Aorta (tissue), 5 donors: ENCODE measurements around the gene GPR55. TPM values are rescaled to one million over a fixed set of nuclear protein-coding genes. Genes with fewer than 3 reads are reported as not detected.
A peak's percentile ranks its signal among the peaks of the same experiment; 100 is the strongest.

Source experiments
- ATAC-seq: fragments of 200-7000 bp; cut with Tn5 transposase; one replicate; pipeline ENCODE4 v1.9.1; 2022; ENCODE audit warnings: moderate library complexity; ENCODE audit not compliant: low FRiP score
- DNase-seq, 2 donors: peaks; one replicate each; pipeline ENCODE4 v3.0.0-alpha.2; 2020
- H3K27ac ChIP-seq, 2 donors: one replicate each; pipeline ENCODE4 v1.5.1; 2013; ENCODE audit warnings: low read length in 2 of 2, mild to moderate bottlenecking in 2 of 2, moderate library complexity in 2 of 2, control low read depth in 1 of 2, inconsistent platforms in 1 of 2, low read depth in 1 of 2
- H3K27me3 ChIP-seq, 2 donors: one replicate each; pipeline ENCODE4 v1.6.1; 2013; ENCODE audit warnings: control low read depth in 1 of 2, low read length in 1 of 2, mild to moderate bottlenecking in 1 of 2, moderate library complexity in 1 of 2; ENCODE audit not compliant: insufficient read depth in 2 of 2, control insufficient read depth in 1 of 2
- H3K36me3 ChIP-seq, 2 donors: one replicate each; pipeline ENCODE4 v1.6.1; 2013; ENCODE audit warnings: control low read depth in 1 of 2, low read length in 1 of 2, mild to moderate bottlenecking in 1 of 2; ENCODE audit not compliant: insufficient read depth in 2 of 2, control insufficient read depth in 1 of 2
- H3K4me1 ChIP-seq, 2 donors: one replicate each; pipeline ENCODE4 v1.6.1; 2013; ENCODE audit warnings: low read length in 2 of 2, control low read depth in 1 of 2, mild to moderate bottlenecking in 1 of 2, moderate library complexity in 1 of 2; ENCODE audit not compliant: insufficient read depth in 2 of 2, control insufficient read depth in 1 of 2
- H3K4me3 ChIP-seq, 2 donors: one replicate each; pipeline ENCODE4 v1.5.1; 2013; ENCODE audit warnings: low read length in 2 of 2, control low read depth in 1 of 2, mild to moderate bottlenecking in 1 of 2
- H3K9me3 ChIP-seq: one replicate; pipeline ENCODE4 v1.6.1; 2013; ENCODE audit warnings: mild to moderate bottlenecking, low read length; ENCODE audit not compliant: control insufficient read depth
- WGBS, 2 donors: extraction: QIAGEN DNeasy Blood & Tissue Kit; methylation state at CpG; one replicate each; pipeline ENCODE4 v1.1.7; 2013; 5-methylcytosine and 5-hydroxymethylcytosine counted together
- intact Hi-C, 2 donors: fragments of 100-400 bp; cut with DNase I; formaldehyde crosslinking; loops; one replicate each; pipeline versions ENCODE4 v1.14.2 to v1.15.0; 2022
- polyA plus RNA-seq, 2 donors: library from polyadenylated mRNA; stranded (reverse); fragments of 200-250 nt; gene quantifications; one replicate each; pipeline ENCODE4 v1.2.3, GENCODE V29; 2013
- total RNA-seq, 2 donors: library from RNA; stranded (reverse); fragmentation: NEBNext Ultra II Directional; extraction: Animal tissue kit (Norgen Biotek cat#: 25700); gene quantifications; one replicate each; pipeline ENCODE4 v1.2.1, GENCODE V29; 2021
- donor health status: healthy with polysubstance abuse.
- donor health status: Bipolar disorder and iron deficiency.
- donor health status: DM: no; HTN: no; CAD: no.
- donor health status: DM: no; HTN: no; CAD: no.
- donor health status: DM: yes; HTN: yes; CAD: no.

The GPR55 gene
- total and polyA plus RNA-seq, 4 donors, result 0.18 TPM; not detected in 3

- intact Hi-C loops, result no loop called here
- H3K9me3 ChIP-seq, result no peaks in the 10 kb centered on the region
- H3K4me3 ChIP-seq, result no peak overlapping the region
- WGBS, 2 donors, result 74 to 82% methylated on average over 9 of the region's 9 CpGs
- no peaks in the 10 kb centered on the region for H3K27me3 ChIP-seq
- H3K4me1 ChIP-seq, result no peaks in the 10 kb centered on the region
- H3K36me3 ChIP-seq, result no peaks in the 10 kb centered on the region
- H3K27ac ChIP-seq, result no peak overlapping the region
- DNase-seq (peak in 1 of 2 donors; percentile 55), ATAC-seq (peak; percentile 28)
Observed at GRCh38 chr2:230925443-230925878, 419 bp upstream of the GPR55 start.

DNA sequence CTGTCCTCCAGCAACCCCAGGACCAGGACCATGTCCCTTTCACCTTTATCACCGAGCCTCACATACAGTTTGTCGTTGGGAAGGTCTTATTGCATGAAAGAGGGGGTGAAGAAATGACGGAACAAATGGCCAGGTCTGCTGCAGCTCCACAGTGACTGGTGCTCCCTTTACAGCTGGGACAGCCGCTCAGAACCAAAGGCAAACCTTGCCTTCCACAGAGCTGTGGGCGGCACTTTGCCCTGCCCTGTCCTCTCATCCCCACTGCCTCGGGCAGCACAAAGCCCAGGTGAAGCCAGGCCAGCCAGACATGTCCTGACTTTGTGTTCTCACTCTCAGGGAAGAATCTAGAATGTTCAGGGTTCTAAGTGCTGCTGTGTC, 961 bp downstream of the GPR55 start:
- no peaks in the 10 kb centered on the region for H3K27me3 ChIP-seq
- no peaks in the 10 kb centered on the region for H3K36me3 ChIP-seq
- H3K27ac ChIP-seq, result no peak overlapping the region
- no peaks in the 10 kb centered on the region for H3K9me3 ChIP-seq
- intact Hi-C loops, result no loop called here
- H3K4me3 ChIP-seq, result no peak overlapping the region
- H3K4me1 ChIP-seq, result no peaks in the 10 kb centered on the region
- DNase-seq (no peak), ATAC-seq (no peak)
- 74 to 80% methylated on average over 6 of the region's 6 CpGs for WGBS, 2 donors

- Histone ChIP-seq H3K4me3 (no peak overlapping the region), H3K36me3 (no peaks in the 10 kb centered on the region), H3K27me3 (no peaks in the 10 kb centered on the region), H3K9me3 (no peaks in the 10 kb centered on the region), H3K27ac (no peak overlapping the region), H3K4me1 (no peaks in the 10 kb centered on the region)
- 91 to 92% methylated on average over 16 of the region's 16 CpGs for WGBS, 2 donors
- DNase-seq (no peak), ATAC-seq (no peak)
- intact Hi-C loops, result no loop called here
Observed at GRCh38 chr2:230922951-230923717, 1.9 kb downstream of the GPR55 start.

GRCh38 chr2:230921806-230922595, 3.0 kb downstream of the GPR55 start:
- WGBS, 2 donors, result 75 to 78% methylated on average over 11 of the region's 11 CpGs
- no peak overlapping the region for H3K4me3 ChIP-seq
- no peaks in the 10 kb centered on the region for H3K27me3 ChIP-seq
- no peak for ATAC-seq
- H3K4me1 ChIP-seq, result no peaks in the 10 kb centered on the region
- no peaks in the 10 kb centered on the region for H3K36me3 ChIP-seq
- intact Hi-C loops, result no loop called here
- DNase-seq, result no peak
- no peaks in the 10 kb centered on the region for H3K9me3 ChIP-seq
- H3K27ac ChIP-seq, result no peak overlapping the region

DNA sequence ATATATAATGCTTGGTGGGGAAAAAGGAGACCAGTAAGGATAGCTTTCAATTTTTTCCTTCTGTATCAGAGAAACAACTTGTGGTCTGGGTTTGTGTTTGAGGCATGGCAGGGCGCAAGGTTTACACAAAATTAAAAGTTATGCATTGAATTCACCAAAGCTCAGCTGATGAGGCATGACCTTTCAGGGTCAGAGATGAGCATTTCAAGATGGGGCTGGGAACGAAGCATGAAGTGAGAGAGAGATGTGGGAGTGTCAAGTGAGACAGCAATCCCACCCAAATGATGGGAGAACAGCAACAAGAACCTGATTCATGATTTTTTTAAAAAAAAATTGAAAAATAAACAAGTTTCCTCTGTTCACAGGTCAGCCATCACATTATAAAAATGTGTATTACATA, 4.9 kb downstream of the GPR55 start:
- ATAC-seq (no peak), DNase-seq (no peak)
- H3K36me3 ChIP-seq, result no peaks in the 10 kb centered on the region
- no peaks in the 10 kb centered on the region for H3K4me1 ChIP-seq
- no peaks in the 10 kb centered on the region for H3K27me3 ChIP-seq
- no peak overlapping the region for H3K27ac ChIP-seq
- no peaks in the 10 kb centered on the region for H3K9me3 ChIP-seq
- WGBS, 2 donors, result 65 to 68% methylated on average over 2 of the region's 2 CpGs
- no peak overlapping the region for H3K4me3 ChIP-seq
- intact Hi-C loops, result no loop called here

DNA sequence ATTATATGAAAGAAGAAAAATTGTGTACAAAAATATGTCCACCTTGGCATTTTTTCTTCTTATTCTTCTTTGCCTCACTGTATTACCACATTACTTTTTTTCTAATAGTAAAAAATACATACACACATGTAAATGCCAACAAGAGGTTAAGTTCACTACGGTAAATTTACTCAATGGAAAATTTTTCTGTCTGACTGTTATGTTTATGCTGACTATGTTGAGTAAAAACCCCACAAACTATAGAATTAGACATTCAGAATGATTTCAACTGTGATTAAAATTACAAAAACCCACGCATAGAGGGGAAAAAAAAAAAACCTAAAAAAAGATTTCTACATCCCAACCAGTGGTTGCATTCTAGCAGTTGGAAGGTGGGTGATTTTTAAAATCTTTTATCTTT, 5.4 kb downstream of the GPR55 start:
- no peak overlapping the region for H3K27ac ChIP-seq
- no peak for DNase-seq
- 53 to 58% methylated on average over 2 of the region's 2 CpGs for WGBS, 2 donors
- H3K9me3 ChIP-seq, result no peaks in the 10 kb centered on the region
- no peak overlapping the region for H3K4me3 ChIP-seq
- intact Hi-C loops, result no loop called here
- no peak for ATAC-seq
- H3K4me1 ChIP-seq, result no peaks in the 10 kb centered on the region
- no peaks in the 10 kb centered on the region for H3K27me3 ChIP-seq
- H3K36me3 ChIP-seq, result no peaks in the 10 kb centered on the region

- WGBS, 2 donors, result 67 to 74% methylated on average over 2 of the region's 2 CpGs
- Histone ChIP-seq H3K4me3 (no peak overlapping the region), H3K27ac (no peak overlapping the region), H3K36me3 (no peaks in the 10 kb centered on the region), H3K27me3 (no peaks in the 10 kb centered on the region), H3K4me1 (no peaks in the 10 kb centered on the region), H3K9me3 (no peaks in the 10 kb centered on the region)
- intact Hi-C loops, result no loop called here
- ATAC-seq, result no peak
- DNase-seq, result no peak
Observed at GRCh38 chr2:230919240-230919639, 5.8 kb downstream of the GPR55 start.

DNA sequence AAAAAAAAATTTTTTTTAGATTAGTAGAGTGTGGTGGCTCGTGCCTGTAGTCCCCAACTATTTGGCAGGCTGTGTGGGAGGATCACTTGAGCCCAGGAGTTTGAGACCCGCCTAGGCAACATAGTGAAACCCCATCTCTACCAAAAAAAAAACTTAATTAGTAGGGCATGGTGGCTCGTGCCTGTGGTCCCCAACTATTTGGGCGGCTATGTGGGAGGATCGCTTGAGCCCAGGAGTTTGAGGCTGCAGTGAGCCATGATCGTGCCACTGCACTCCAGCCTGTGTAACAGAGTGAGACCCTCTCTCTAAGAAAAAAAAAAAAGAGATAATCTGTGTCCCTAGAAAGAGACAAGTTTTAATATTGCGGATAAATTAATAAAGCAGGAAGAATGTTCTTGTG, 8.8 kb downstream of the GPR55 start:
- DNase-seq (peak in 1 of 2 donors; percentile 17), ATAC-seq (no peak)
- Histone ChIP-seq H3K4me3 (no peak overlapping the region), H3K27me3 (no peaks in the 10 kb centered on the region), H3K27ac (no peak overlapping the region), H3K9me3 (no peaks in the 10 kb centered on the region), H3K4me1 (no peaks in the 10 kb centered on the region), H3K36me3 (no peaks in the 10 kb centered on the region)
- intact Hi-C loops, result no loop called here
- WGBS, 2 donors, result 77 to 79% methylated on average over 7 of the region's 7 CpGs

- H3K4me3 ChIP-seq, result no peak overlapping the region
- no peaks in the 10 kb centered on the region for H3K9me3 ChIP-seq
- H3K27me3 ChIP-seq, result no peaks in the 10 kb centered on the region
- no peak for ATAC-seq
- intact Hi-C loops, result loop anchor here in 1 of 2 donors (2.0 kb wide), 1 partner anchor 67 kb away; no protein-coding TSS in a partner anchor
- H3K4me1 ChIP-seq, result no peaks in the 10 kb centered on the region
- peak in 1 of 2 donors; percentile 21 for DNase-seq
- no peak overlapping the region for H3K27ac ChIP-seq
- no peaks in the 10 kb centered on the region for H3K36me3 ChIP-seq
- 45 to 58% methylated on average over 6 of the region's 6 CpGs for WGBS, 2 donors
Observed at GRCh38 chr2:230915319-230915718, 9.7 kb downstream of the GPR55 start.
